GM18519 (cell line): ENCODE measurements around the gene MMP14.

Source experiments
- ATAC-seq: cut with Tn5 transposase; IDR thresholded peaks from one replicate; pipeline ENCODE4 v1.9.1; 2021; ENCODE audit warnings: mild to moderate bottlenecking, moderate library complexity; ENCODE audit not compliant: unreplicated experiment, low FRiP score

The MMP14 gene

DNA sequence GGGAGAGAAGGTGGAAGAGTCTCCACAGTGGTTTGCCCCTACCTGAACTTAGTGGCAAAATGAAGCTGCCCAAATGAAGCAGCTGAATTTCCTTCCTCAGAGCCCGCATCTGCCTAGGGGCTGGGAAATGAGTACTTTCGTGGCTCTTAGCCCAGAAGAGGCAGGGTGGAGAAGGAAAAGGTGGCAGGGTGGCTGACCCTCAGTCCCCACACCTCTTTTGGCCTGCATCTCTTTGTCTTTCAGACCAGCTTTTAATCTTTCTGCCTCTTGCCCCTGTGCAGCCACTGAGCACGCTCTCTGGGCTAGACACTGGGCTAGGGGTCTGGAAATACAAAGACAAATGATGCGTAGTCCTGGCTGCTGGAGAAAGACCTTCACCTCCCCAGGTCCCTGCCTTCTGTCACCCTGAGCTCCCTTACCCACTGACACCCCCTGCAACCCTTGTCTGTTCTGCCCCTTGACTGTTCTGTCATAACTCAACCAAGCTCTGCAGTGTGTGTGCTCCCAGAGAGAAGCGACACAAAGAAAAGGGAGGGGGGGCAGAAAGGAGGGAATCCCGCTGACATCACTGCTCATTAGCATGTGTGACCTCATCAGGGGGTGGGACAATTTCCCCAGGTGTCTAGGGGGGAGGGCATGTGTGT is 46.3 kb downstream of the MMP14 start:
- ATAC-seq: no peak

DNA sequence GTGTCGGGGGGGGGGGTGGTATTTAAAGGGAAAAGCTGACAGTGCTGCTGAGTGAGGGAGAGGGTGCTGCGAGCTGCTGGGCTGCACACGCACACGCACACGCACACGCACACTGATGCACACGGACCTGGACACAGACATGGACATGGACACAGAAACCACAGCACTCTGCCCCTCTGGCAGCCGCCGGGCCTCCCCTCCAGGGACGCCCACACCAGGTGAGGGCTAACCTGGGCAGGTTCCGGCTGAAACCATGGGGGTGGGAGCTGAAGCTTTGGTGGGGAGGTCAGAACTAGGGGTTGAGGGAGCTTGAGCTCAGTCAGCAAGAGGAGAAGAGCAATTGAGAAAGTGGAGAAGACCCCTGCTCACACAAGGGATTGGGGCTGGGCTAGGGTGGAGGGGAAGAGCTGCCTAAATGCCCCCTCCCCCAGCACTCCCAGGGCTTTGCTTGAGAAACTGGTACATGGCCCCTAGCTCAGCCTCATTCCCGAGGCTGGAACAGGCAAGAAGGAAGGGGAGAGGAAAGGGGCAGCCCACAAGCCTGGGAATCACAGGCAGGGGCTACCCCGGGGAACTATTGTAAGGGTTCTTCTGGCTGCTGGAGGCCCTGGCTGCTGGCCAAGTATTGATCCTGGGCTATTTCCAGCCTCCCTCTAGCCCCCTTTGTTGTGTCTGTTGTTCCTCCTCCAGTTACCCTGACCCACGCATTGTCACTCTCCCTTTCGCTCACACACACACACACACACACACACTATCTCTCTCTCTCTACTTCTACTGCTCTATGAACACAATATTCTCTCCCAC is 47.0 kb downstream of the MMP14 start, which contains the start of gene REM2:
Gene REM2, plus strand, starts transcription at position 50 of the 804 bp plus-strand sequence. Its CDS starts 66 bp downstream, at position 116.
- ATAC-seq: no peak

DNA sequence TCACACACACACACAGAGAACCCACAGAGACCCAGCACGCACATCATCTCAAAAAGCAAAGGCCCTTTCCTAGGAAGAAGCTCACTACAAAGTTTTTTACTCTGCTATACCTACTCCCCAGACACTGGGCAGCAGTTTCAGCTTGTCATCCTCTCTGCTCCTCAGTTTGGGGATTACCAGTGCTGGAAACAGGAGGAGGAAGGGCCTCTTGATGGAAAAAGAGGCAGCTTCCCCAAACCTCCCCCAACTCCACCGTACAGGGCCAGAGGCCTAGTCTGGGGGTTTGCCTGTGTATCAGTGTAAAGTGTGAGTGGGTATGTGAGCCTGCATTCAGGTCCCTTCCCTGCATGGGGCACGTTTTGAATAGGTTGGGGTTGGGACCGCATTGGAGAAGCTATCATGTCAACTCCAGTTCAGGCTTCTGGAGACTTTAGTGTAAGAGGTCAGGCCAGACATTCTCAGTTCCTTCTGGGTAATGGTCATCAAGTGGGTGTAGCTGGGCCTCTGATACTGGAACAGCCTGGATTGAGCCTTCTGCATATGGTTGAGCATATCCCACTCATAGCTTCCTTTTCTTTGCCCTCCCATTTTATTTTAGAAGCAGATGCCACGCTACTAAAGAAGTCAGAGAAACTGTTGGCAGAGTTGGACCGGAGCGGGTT is 47.8 kb downstream of the MMP14 start:
- no peak for ATAC-seq

DNA sequence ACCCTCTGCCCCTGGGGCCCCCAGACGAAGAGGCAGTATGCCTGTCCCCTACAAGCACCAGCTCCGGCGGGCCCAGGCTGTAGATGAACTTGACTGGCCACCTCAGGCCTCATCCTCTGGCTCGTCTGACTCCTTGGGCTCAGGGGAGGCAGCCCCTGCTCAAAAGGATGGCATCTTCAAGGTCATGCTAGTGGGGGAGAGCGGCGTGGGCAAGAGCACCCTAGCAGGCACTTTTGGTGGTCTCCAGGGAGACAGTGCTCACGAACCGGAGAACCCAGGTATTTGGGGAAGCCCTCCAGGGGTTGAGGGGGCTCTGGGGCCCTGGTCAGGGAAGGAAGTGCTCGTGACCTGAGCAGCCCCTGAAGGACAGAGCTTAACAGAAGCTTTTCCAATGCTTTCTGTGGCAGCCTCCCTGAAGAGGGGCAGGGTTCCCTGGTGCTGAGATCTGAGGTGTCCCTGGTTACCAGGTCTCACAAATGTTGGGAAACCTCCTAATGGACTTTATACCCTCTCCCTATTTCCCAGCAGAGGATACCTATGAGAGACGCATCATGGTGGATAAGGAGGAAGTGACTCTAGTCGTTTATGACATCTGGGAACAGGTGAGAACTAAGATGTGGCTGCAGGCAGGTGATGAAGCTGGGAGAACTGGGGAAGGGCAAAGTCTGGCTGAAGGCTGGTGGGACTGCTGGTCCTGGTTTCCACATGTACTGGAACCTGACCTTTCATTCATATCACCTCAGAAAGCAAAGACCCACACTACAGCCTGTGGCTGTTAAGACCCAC is 48.5 kb downstream of the MMP14 start:
- ATAC-seq: no peak

DNA sequence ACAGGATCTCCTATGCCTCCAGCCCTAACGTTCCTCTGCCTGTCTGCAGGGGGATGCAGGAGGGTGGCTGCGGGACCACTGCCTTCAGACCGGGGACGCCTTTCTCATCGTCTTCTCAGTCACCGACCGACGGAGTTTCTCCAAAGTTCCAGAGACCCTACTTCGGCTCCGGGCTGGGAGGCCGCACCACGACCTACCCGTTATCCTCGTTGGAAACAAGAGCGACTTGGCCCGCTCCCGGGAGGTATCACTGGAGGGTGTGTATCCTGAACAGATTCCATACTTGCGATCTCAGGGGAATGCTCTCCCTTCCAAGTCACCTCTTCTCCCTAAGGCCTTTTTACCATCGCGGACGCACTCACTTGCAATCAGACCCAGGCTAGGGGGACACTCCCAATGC is 49.6 kb downstream of the MMP14 start:
- no peak for ATAC-seq

DNA sequence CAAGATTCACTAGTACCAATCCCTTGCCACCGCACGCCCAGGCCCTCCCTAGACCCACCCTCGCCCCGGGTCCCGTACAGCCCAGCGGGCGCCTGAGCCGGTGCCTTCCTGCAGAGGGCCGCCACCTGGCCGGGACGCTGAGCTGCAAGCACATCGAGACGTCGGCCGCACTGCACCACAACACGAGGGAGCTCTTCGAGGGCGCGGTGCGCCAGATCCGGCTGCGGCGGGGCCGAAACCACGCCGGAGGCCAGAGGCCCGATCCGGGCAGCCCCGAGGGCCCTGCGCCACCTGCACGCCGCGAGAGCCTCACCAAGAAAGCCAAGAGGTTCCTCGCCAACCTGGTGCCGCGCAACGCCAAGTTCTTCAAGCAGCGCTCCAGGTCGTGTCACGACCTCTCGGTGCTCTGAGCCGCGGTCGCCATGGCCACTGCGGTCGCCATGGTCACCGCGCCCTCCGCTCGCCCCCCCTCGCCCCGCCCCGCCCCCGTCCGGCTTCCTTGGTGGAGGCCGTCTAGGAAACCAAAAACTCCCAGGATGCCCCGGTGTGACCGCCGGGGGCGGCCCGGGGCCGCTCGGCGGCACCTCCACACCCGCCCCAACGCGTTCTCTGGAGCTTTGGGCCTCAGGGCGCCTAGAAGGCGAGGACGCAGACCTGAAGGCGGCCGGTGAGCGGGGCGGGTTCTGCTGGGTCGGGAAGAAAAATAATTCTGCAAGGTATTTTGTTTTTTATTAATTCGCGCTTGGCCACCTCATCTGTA is 50.3 kb downstream of the MMP14 start:
- no peak for ATAC-seq

DNA sequence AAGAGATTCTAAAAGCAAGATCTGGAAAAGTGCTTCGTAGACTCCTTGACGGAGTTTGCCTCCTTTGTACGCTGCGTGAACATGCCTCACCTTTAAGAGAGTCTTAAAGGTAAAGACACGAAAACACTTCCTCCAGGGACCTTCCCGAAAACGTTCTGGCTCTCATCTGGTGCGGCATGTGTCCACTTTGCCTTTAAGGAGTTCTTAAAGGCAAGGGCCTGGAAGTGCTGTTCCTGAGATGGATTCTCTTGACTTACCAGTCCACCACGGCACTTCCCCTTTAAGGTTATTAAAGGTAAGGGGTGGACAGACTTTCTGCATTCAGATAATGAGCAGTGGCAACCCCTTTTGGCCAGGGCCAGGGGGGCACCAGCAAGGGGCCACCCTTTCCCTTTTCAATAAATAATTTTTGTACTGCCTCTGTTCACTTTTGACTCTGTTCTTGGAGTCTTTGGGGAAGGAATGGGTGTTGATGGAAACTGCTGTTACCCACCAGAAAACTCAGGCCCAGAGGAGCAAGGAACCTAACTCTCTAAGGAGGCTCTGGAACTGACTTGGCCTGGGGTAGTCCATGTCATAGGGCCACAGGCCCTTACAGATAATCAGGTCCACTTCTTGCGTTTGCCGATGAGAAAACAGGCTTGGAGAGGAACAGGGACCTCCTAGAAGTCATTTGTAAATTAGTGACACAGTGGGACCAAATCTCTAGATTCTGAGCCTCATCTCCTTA is 51.0 kb downstream of the MMP14 start:
- ATAC-seq: no peak

DNA sequence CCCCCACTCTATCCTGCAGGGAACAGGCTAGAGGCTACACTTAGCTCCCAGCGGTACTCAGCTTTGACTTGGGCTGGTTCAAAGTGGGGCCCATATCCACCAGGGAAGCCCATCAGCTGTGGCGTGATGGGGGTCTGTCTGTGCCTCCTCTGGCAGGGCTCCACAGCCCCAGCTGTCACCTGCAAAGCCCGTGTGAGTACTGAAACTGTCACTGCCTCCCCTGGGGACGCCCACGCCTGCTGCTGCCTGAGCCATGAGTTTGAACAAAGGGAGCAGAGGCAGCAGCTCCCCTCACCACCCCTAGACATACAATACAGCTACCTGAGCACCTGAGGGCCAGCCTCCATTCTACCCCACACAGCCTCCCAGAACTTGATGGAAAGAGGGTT is 51.6 kb downstream of the MMP14 start:
- no peak for ATAC-seq

DNA sequence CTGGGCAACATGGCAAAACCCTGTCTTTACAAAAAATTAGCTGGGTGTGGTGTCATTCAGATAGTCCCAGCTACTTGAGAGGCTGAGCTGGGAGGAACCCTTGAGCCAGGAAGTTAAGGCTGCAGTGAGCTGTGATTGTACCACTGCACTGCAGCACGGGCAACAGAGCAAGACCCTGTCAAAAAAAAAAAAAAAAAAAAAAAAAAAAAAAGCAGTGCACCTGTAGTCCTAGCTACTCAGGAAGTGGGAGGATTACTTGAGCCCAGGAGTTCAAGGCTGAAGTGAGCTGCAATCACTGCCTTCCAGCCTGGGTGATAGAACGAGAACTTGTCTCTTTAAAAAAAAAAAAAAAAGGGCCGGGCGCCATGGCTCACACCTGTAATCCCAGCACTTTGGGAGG is 52.3 kb downstream of the MMP14 start:
- ATAC-seq: no peak

DNA sequence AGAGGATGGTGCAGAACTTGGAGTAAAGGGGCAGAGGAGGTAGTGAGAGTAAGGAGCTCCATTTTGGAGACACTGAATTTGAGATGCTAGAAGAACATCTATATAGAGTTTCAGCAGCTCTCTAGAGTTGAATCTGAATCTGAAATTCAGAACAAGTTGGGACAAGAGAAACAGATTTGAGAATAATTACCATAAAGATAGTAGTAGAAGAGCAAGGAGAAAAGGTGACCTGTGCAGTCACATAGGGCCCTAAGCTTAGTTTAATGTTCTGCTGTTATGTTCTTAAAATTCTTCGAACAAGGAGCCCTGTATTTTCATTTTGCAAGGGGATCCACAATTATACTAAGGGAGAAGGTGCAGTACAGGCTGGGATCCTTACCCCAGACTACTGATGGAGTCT is 54.0 kb downstream of the MMP14 start:
- ATAC-seq: no peak

DNA sequence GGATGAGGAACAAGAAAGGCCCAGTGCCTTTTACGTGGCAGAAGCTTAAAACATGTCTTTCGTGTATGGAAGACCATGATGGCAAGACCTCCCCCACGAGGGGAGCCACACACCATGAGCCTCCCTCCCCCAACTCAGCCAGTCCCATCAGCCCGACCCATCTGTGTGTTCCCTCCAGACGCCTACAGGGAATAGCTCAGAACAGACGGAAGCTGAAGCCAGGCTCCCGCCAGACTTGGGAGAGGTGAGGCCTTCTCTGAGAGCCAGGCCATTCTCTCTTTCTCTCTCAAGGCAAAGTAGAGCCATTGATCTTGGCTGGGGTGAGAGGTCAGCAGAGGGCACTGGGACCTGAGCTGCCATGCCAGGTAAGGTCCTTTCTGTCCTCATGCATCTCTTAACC is 56.1 kb downstream of the MMP14 start:
- ATAC-seq: no peak

DNA sequence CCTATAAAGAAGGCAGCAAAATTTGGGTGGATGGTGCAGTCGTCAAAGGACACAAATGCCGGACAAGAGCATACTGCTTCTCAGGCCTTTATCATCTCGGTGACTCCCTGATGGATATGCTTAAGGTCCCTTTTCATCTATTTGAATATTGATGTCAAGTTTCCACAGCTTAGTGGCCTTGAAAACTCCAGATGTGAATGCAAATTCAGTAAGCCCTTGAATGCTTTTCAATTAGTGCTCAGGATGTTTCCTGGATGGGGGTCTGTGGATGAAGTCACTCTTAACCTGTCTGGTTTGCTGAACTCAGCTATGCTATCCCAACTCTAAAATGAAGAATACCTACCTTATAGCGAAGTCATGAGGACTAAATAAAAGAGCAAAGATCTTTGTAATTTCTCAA is 57.3 kb downstream of the MMP14 start:
- ATAC-seq: no peak

DNA sequence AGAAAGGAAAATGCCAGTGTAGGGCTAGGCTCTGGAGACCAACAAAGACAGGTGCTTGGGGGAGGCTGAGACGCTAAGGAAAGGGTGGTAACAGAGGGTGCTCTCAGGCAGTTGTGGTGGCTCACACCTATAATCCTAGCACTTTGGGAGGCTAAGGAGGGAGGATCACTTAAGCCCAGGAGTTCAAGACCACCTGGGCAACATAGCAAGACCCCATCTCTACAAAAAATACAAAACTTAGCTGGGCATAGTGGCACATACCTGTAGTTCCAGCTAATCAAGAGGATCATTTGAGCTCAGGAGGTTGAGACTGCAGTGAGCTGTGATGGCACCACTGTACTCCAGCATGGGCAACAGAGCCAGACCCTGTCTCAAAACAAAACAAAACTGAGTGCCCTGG is 59.0 kb downstream of the MMP14 start:
- no peak for ATAC-seq

DNA sequence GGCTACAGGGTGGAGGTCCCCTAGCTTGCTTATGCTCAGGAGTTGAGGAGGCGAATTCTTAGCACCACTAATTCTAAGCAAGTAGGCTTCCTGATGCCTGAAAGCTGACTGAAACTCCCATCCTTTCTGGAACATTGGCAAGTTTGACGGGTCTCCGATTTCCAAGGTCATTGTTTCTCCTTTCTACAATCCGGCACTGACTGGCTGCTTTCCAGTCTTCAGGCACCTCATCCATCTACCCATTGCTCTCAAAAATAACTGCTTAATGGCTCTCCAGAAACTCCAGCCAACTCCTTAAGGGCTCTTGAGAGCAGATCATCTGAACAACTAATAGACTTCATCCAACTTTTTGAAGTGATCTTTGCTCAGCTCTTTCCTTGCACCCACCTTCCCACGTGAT is 60.0 kb downstream of the MMP14 start:
- no peak for ATAC-seq

DNA sequence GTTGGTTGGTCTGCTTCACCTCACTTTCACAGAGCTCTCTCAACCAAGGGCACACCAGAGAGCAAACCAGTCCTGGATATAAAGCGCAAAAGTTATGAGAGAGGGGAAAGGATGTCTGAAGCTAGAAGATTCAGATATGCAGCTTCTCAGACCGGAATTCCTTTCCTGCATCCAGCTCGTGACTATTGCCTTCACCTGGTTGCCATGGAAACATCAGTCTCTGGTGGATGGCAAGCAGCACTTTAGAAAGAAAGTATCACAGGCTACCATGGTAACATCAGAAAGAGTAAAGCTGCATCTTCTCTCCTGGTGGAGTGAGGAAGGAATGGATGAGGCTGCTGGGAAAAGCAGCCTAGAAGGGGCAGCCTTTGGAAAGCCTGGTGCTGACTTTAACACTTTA is 60.4 kb downstream of the MMP14 start:
- no peak for ATAC-seq

DNA sequence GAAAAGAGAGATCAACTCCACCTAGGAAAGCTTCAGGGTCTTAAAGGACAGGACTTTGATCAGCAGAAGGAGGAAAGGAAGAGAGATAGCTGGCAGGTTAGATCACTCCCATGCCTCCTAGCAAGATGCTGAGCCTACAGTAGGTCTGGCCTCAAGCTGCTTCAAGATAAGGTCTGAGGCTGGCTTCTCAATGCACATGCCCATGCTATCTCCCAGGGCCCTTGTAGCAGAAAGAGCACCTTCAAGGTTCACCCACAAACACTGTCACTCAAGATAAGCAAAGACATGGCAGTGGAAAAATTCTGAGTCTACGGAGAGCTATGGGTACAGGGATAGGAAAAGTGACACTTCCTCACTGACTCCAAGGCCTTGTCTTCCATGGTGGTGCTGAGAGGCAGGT is 61.0 kb downstream of the MMP14 start:
- ATAC-seq: no peak
